ENCODE data around the gene GJD3.
A peak's percentile ranks its signal among the peaks of the same experiment; 100 is the strongest.

GJD3 gene

DNA sequence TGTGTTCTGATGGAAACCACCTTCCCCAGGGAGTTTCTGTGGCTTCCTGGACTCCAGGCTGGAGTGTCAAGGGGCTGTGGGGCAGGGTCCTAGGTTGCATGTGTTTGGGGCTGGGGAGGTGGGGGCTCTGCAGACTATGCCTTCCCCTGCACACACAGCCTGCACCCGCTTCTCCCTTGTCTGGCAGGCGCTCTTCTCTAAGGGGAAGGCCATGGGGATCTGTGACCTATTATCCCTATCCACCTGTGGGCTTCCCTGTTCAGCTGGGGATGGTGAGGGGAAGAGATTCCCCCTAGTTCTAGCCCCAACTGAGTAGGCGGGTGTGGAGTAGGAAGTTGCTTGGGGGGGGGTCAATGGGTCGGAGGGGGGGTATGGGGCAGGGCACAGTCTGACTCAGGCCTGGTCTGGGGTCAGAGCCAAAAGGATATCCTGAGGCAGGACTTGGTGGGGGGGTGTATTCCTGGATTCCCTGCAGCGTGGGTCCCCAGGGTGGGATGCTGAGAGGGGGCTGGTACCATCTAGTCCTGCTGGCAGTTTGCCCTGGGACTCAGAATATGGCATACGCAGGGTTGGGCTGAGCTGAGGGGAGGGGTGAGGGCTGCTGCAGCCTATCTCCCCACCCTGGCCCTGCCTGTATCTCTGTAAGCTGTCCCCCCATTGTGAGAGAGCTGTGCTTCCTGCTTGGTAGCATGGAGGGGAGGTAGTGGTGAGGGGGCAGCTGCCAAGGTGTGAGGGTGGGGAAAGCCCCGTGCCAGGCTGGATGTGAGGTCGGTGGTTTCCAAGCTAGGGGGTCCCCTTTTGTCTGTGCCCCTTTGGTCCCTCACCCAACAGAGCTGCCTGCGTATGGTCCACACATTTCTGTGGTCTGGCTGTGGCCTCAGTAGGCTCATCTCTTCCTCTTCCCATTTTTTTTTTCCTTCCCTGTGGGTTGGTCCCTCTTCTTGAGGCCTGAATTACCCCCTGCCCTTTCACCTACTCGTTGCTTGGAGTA, 40.9 kb downstream of the GJD3 start:
- Histone ChIP-seq H3K27me3 (ENCODE audit: insufficient read depth, poor library complexity, severe bottlenecking) (no peaks in the 10 kb centered on the region), H3K4me3 (replicated peaks; ENCODE audit: insufficient read depth, low read length) (peak overlapping the region; percentile 19), H3K27ac (replicated peaks) (peak overlapping the region; percentile 98)
- no peak for DNase-seq (ENCODE audit: low read depth in 1 of 2, low spot score in 1 of 2)
- peak; percentile 57; the same call in 1 of the 2 replicates for TF ChIP-seq SPI1 (IDR thresholded peaks at IDR 0.05; ENCODE audit: borderline replicate concordance, low read depth)
- TF ChIP-seq POLR2AphosphoS5 (IDR thresholded peaks at IDR 0.05; ENCODE audit: low read depth): no peak; the same call in 1 of the 2 replicates

DNA sequence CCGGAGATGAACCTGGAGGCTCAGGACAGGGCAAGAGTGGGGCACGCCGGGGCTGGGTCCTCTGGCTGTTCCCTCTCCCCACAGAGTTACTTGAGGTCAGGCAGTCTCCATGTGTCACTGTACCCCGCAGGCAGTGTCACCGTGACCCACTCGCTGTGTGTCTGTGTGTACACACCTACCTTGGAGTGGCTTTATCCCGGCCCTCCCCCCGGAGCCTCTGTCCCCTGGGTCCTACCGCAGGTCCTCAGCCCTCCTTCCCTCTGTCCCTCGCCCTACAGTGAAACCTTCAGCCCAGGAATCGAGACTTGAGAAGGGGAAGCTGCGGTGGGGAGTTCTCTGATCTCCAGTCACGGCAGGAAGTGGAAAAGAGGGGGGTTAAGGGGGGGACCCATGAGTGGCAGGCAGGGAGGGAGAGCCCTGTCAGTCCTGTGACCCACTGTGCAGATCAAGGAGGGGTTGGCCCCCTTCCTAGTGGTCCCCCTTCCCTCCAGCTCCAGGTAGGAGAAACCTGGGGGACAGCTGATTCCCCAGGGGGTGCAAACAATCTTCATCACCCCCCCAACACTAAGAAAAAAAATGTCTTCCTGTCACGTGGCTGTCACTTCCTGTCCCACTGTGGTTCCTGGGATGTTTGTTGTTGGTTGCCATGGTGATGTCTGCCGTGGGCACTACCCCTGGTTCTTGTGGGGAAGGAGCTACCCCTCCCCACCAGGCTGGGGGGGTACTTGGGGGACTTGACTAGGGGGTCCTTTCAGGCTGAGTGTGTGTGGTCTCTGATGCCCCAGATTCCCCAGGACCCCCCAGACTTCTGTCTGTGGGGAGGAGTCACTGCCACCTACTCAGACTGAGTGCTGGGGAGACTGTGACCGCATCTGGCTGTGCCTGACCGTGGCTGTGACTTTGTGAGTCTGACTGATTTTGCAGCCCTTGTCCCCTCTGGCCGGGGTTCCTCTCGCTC, 41.9 kb downstream of the GJD3 start:
- TF ChIP-seq, protein P1, sequence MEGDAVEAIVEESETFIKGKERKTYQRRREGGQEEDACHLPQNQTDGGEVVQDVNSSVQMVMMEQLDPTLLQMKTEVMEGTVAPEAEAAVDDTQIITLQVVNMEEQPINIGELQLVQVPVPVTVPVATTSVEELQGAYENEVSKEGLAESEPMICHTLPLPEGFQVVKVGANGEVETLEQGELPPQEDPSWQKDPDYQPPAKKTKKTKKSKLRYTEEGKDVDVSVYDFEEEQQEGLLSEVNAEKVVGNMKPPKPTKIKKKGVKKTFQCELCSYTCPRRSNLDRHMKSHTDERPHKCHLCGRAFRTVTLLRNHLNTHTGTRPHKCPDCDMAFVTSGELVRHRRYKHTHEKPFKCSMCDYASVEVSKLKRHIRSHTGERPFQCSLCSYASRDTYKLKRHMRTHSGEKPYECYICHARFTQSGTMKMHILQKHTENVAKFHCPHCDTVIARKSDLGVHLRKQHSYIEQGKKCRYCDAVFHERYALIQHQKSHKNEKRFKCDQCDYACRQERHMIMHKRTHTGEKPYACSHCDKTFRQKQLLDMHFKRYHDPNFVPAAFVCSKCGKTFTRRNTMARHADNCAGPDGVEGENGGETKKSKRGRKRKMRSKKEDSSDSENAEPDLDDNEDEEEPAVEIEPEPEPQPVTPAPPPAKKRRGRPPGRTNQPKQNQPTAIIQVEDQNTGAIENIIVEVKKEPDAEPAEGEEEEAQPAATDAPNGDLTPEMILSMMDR (IDR thresholded peaks at IDR 0.05; ENCODE audit: insufficient read depth, low read length): no peak
- TF ChIP-seq POLR2AphosphoS5 (IDR thresholded peaks at IDR 0.05; ENCODE audit: low read depth) (peak; percentile 81), GABPA (IDR thresholded peaks at IDR 0.05; ENCODE audit: low read depth) (peak; percentile 76), REST (IDR thresholded peaks at IDR 0.05; ENCODE audit: insufficient replicate concordance, low read depth) (no peak), SPI1 (IDR thresholded peaks at IDR 0.05; ENCODE audit: borderline replicate concordance, low read depth) (peak; percentile 82)
- Histone ChIP-seq H3K27me3 (ENCODE audit: insufficient read depth, poor library complexity, severe bottlenecking) (no peaks in the 10 kb centered on the region), H3K4me3 (replicated peaks; ENCODE audit: insufficient read depth, low read length) (peak overlapping the region; percentile 91), H3K27ac (replicated peaks) (peak overlapping the region; percentile 98)
- peak; percentile 99 for DNase-seq (ENCODE audit: low read depth in 1 of 2, low spot score in 1 of 2)

DNA sequence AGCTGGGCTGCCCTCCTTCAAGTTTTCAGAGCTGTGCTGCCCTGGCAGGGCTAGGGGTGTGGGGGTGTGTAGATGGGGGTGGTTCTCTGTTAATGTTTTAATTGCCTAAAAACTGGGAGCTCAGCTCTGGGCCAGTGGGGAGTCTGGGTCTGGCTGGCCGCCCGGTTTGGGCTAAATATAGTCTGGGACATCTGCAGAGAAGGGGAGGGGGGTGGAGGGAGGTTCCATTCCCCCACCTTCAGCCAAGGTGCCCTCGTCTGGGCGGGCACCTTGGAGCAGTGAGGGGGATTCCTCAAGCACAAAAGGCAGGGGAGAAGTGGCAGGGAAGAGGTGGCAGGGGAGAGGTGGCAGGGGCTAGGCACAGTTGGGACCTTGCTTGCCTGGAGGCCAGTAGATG, 42.6 kb downstream of the GJD3 start:
- Histone ChIP-seq H3K27me3 (ENCODE audit: insufficient read depth, poor library complexity, severe bottlenecking) (no peaks in the 10 kb centered on the region), H3K27ac (replicated peaks) (peak overlapping the region; percentile 98), H3K4me3 (replicated peaks; ENCODE audit: insufficient read depth, low read length) (peak overlapping the region; percentile 91)
- peak in 1 of 2 experiments; percentile 50 for DNase-seq (ENCODE audit: low read depth in 1 of 2, low spot score in 1 of 2)
- TF ChIP-seq SPI1 (IDR thresholded peaks at IDR 0.05; ENCODE audit: borderline replicate concordance, low read depth) (no peak), REST (IDR thresholded peaks at IDR 0.05; ENCODE audit: insufficient replicate concordance, low read depth) (no peak)
- TF ChIP-seq, protein P1 (IDR thresholded peaks at IDR 0.05; ENCODE audit: insufficient read depth, low read length): no peak
